Measurements from ENCODE around the gene FTCDNL1.

FTCDNL1 gene

GRCh38 chr2:199772035-199772976 lies 78.7 kb downstream of the FTCDNL1 start (continued):
- TF ChIP-seq ZNF350 (tag by site-specific recombination; IDR thresholded peaks at IDR 0.05), result no peak
- no peak for TF ChIP-seq SP2 (tag by site-specific recombination; IDR thresholded peaks at IDR 0.05)
- no peak for TF ChIP-seq ZNF776 (tag by site-specific recombination; IDR thresholded peaks at IDR 0.05; ENCODE audit: borderline replicate concordance)

- TF ChIP-seq HOXD13 (CRISPR knock-in tag; IDR thresholded peaks at IDR 0.05; ENCODE audit: borderline replicate concordance), result no peak
- no peak for TF ChIP-seq EGR2 (tag by site-specific recombination; IDR thresholded peaks at IDR 0.05; ENCODE audit: low read depth)
- TF ChIP-seq KLF1 (tag by site-specific recombination; IDR thresholded peaks at IDR 0.05), result no peak
- TF ChIP-seq ZNF555 (tag by site-specific recombination; conservative IDR thresholded peaks at IDR 0.05), result no peak
- TF ChIP-seq GLIS2 (tag by site-specific recombination; IDR thresholded peaks at IDR 0.05), result no peak
- no peak for TF ChIP-seq ZNF184 (tag by site-specific recombination; IDR thresholded peaks at IDR 0.05)
- no peak for TF ChIP-seq ZNF350 (tag by site-specific recombination; IDR thresholded peaks at IDR 0.05)
- no peak for TF ChIP-seq ZBTB17 (tag by site-specific recombination; IDR thresholded peaks at IDR 0.05)
- TF ChIP-seq ZNF600 (tag by site-specific recombination; IDR thresholded peaks at IDR 0.05), result no peak
- POLR2A ChIA-PET, result no interaction called here
- Histone ChIP-seq H3K36me3 (ENCODE audit: control insufficient read depth in 2 of 2, insufficient read depth in 1 of 2, low read length in 2 of 2) (no peaks in the 10 kb centered on the region), H3K4me3 (ENCODE audit: low read depth, low read length) (no peak overlapping the region), H3K27ac (ENCODE audit: extremely low read depth, low read depth, low read length) (no peak overlapping the region), H3K9me3 (ENCODE audit: control insufficient read depth, insufficient read depth, low read depth, low read length) (no peaks in the 10 kb centered on the region), H3K4me1 (ENCODE audit: control insufficient read depth, insufficient read depth, low read length) (no peaks in the 10 kb centered on the region)
- CTCF ChIA-PET, result no interaction called here
Measured at GRCh38 chr2:199770716-199771115, 80.3 kb downstream of the FTCDNL1 start.

DNA sequence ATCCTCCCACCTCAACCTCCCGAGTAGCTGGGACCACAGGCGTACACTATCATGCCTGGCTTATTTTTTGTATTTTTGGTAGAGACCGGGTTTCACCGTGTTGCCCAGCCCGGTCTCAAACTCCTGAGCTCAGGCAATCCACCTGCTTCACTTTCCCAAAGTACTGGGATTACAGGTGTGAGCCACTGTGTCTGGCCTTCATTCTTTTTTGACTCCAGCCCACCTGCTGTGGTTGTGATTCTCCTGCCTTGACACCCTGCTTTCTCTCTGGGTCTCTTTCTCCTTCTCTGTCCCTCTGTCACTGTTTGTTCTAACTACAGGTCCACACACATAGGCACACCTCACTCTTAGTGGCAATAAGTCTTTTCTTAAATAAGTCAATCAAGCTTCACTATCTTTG lies 85.3 kb downstream of the FTCDNL1 start:
- ChIA-PET POLR2A (no interaction called here), CTCF (interaction anchor here (0.6 to 0.9 kb wide), 3 partner anchors 26 to 295 kb away, joined by 3 to 4 read pairs (median 3); no protein-coding TSS in a partner anchor)
- Histone ChIP-seq H3K36me3 (ENCODE audit: control insufficient read depth in 2 of 2, insufficient read depth in 1 of 2, low read length in 2 of 2) (no peaks in the 10 kb centered on the region), H3K4me3 (ENCODE audit: low read depth, low read length) (no peak overlapping the region), H3K4me1 (ENCODE audit: control insufficient read depth, insufficient read depth, low read length) (no peaks in the 10 kb centered on the region), H3K27ac (ENCODE audit: extremely low read depth, low read depth, low read length) (no peak overlapping the region), H3K9me3 (ENCODE audit: control insufficient read depth, insufficient read depth, low read depth, low read length) (no peaks in the 10 kb centered on the region)
- TF ChIP-seq ZNF292 (tag by site-specific recombination; IDR thresholded peaks at IDR 0.05; ENCODE audit: borderline replicate concordance, low read depth) (no peak), ZBTB11 (tag by site-specific recombination; conservative IDR thresholded peaks at IDR 0.05; ENCODE audit: low read depth) (no peak), SP2 (tag by site-specific recombination; IDR thresholded peaks at IDR 0.05) (no peak), GFI1B (tag by site-specific recombination; IDR thresholded peaks at IDR 0.05) (no peak), ZBTB48 (tag by site-specific recombination; IDR thresholded peaks at IDR 0.05) (no peak), KLF9 (tag by site-specific recombination; IDR thresholded peaks at IDR 0.05; ENCODE audit: low read depth) (no peak), ZNF223 (tag by site-specific recombination; IDR thresholded peaks at IDR 0.05) (no peak), ZNF302 (tag by site-specific recombination; IDR thresholded peaks at IDR 0.05; ENCODE audit: low read depth) (no peak), ZNF623 (tag by site-specific recombination; IDR thresholded peaks at IDR 0.05) (no peak), ZNF514 (tag by site-specific recombination; IDR thresholded peaks at IDR 0.05) (no peak), ZNF488 (tag by site-specific recombination; IDR thresholded peaks at IDR 0.05) (no peak), ZBTB17 (tag by site-specific recombination; IDR thresholded peaks at IDR 0.05) (no peak), ZNF19 (tag by site-specific recombination; IDR thresholded peaks at IDR 0.05; ENCODE audit: low read depth) (no peak), OVOL3 (tag by site-specific recombination; IDR thresholded peaks at IDR 0.05) (no peak), ZNF473 (tag by site-specific recombination; IDR thresholded peaks at IDR 0.05) (no peak), RBAK (tag by site-specific recombination; IDR thresholded peaks at IDR 0.05) (no peak), ZBTB8A (tag by site-specific recombination; IDR thresholded peaks at IDR 0.05) (no peak), ZNF624 (tag by site-specific recombination; IDR thresholded peaks at IDR 0.05) (no peak), ZNF701 (tag by site-specific recombination; IDR thresholded peaks at IDR 0.05) (no peak)

All from HEK293 (cell line).